GM18498 (cell line): Measurements from ENCODE around the gene NF1.
"Not testable (repeated sequence)": the region's sequence is repeated elsewhere in the genome, so short reads cannot be mapped to it uniquely, and the experiment has no call there.

Source experiments
- ATAC-seq: cut with Tn5 transposase; IDR thresholded peaks from one replicate; pipeline ENCODE4 v1.9.1; 2021; ENCODE audit warnings: mild to moderate bottlenecking, moderate library complexity; ENCODE audit not compliant: unreplicated experiment

NF1 gene

DNA sequence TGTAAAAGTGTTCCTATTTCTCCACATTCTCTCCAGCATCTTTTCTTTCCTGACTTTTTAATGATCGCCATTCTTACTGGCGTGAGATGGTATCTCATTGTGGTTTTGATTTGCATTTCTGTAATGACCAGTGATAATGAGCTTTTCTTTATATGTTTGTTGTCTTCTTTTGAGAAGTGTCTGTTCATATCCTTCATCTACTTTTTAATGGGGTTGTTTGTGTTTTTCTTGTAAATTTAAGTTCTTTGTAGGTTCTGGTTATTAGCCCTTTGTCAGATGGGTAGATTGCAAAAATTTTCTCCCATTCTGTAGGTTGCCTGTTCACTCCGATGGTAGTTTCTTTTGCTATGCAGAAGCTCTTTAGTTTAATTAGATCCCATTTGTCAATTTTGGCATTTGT is 81.4 kb downstream of the NF1 start:
- not testable (repeated sequence) for ATAC-seq

DNA sequence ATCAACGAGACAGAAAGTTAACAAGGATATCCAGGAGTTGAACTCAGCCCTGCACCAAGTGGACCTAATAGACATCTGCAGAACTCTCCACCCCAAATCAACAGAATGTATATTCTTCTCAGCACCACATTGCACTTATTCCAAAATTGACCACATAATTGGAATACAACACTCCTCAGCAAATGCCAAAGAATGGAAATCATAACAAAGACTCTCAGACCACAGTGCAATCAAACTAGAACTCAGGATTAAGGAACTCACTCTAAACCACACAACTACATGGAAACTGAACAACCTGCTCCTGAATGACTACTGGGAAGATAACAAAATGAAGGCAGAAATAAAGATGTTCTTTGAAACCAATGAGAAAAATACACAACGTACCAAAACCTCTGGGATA is 84.2 kb downstream of the NF1 start:
- not testable (repeated sequence) for ATAC-seq

DNA sequence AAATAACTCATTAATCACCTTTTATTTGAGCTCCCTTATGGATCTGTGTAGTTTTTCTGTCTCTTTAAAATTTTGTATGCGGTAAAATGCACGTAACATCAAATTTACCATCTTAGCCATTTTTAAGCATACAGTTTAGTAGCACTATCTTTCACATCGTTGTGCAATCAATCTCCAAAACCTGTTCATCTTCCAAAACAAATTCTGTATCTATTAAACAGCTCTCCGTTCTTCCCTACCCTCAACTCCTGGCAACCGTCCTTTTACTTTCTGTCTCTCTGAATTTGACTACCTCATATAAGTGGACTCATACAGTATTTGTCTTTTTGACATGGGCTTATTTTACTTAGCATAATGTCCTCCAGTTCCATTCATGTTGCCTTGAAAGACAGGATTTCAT is 100.5 kb downstream of the NF1 start:
- no peak for ATAC-seq

DNA sequence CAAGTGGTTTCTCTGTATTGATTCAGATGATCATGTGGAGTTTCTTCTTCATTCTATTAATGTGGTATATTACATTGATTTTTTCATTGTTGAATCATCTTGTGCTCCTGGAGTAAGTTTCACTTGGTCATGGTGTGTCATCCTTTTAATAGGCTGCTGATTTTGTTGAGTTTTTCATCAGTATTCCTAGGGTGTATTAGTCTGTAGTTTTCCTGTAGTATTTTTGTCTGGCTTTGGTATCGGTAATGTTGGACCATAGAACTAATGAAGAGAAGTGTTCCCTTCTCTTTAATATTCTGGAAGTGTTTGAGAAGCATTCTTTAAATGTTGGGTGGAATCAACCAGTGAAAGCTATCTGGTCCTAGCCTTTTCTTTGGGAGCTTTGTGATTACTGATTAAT is 103.2 kb downstream of the NF1 start:
- ATAC-seq = no peak

DNA sequence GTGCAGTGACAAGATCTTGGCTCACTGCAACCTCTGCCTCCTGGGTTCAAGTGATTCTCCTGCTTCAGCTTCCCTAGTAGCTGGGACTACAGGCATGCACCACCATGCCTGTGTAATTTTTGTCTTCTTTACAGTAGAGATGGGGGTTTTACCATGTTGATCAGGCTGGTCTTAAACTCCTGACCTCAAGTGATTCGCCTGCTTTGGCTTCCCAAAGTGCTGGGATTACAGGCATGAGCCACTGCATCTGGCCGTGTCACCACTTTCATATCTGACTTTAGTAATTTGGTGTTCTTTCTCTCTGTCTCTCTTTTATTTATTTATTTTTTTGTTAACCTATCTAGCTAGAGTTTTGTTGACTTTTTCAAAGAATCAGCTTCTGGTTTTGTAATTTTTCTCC is 103.9 kb downstream of the NF1 start:
- ATAC-seq = not testable (repeated sequence)

DNA sequence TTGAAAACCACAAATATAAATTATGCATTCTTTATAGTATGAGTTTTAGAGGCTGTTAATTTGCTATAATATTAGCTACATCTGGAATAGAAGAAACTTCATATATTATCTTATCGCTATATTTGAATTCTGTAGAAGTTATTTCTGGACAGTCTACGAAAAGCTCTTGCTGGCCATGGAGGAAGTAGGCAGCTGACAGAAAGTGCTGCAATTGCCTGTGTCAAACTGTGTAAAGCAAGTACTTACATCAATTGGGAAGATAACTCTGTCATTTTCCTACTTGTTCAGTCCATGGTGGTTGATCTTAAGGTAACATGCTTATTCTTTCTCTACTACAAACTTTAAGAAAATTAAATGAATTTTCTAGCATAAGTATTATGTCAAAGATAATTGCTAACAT is 105.5 kb downstream of the NF1 start:
- ATAC-seq = no peak

DNA sequence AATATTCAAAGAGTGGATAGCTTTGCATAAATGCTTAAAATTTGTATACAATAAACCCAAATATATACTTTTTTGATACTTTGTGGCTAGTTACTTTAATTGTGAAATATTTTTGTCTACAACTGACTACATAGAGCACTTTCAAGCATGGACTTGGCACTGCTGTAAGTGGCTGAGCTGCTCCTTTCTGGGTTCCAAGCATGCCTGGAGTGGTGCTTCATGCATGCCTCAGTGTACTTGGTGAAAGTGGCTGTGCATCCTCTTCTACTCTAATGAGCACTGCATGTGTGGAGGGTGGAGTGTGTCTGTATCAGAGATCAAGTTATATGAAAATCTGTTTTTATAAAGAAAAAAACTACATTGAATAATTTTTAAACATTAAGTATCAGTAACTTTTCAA is 108.2 kb downstream of the NF1 start:
- no peak for ATAC-seq

DNA sequence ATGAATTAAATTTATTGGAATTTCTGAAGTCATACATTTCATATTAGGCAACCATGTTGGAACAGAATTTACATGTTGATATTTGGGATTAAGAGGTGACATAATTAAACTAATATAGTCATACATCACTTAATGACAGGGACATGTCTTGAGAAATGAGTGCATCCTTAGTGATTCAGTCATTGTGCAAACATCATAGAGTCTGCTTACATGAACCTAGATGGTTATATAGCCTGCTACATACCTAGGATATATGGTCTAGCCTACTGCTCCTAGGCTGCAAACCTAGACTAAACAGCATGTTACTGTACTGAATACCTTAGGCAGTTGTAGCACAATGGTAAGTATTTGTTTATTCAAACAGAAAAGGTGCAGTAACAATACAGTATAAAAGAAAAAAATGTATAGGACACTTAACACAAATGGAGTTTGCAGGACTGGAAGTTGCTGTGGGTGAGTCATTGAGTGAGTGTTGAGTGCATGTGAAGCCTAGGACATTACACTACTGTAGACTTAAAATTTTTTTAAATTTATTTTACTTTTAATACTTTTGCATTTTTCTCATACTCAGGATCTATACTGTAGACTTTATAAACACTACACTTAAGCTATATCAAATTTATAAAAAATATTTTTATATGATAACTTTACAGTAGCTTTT is 116.7 kb downstream of the NF1 start:
- no peak for ATAC-seq

DNA sequence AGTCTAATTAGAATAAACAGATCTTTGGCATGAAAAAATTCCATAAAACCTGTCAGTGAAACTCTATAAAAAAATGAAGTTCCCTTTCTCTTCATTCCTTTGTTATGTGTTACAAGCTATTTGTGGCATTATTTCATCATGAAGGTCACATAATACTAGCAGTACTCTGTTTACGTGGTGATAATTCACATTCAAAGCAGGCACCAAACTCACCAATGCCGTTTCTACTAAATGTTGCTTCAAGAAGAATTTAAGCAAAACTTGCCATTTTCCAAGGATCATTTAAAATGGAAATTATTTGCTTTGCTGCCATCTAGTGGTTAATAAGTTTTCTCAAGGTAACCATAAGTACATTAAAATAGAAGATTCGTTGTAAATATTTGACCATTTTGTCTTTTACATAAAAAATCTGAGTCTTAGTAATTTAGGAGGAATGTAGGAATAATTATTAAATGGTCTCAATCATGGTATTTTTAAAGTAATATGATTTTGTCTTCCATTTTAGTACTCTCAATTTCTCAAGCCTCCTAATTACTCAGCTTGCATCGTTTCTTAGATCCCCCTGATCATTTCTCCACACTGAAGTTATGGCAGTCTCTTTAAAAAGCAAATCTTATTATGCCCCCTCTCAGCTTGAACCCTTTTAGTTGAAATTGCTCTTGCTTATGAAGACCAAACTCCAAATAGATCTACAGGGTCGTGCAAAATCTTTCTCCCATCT is 121.4 kb downstream of the NF1 start:
- no peak for ATAC-seq

DNA sequence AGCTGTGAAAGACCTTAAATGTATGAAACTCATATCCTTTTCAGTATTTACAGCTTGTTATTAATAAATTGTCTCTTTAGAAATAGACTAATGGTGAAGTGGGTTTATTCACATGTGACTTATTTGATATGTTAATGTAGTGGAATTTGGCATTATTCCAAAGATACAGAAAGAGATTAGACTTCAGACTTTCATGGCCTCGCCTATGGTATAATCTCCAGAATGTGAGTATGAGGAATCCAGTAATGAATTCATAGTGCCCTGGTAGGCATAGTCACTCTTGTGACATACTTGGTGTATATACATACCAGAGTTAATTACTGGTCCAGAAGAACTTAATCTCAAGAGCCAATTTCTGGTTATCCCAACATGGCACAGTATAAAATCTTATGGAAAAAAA is 129.6 kb downstream of the NF1 start:
- ATAC-seq = no peak

DNA sequence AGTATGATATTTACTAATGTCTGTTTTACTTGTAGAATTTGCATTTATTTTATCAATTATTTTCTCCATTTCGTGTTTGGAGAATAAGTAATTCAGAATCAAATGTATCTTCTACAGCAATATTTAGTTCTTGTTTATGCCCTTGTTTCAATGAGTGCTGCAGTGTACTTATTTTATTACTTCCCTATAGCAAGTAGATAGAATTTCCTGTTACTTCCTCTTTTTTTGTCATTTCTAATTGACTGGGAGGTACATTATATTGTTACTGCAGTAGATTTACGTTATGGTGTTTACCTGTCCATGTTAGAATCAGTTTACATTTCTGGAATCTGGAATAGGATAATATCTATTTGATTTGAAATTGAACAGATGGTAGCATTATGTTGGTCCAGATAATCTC is 131.1 kb downstream of the NF1 start:
- no peak for ATAC-seq

DNA sequence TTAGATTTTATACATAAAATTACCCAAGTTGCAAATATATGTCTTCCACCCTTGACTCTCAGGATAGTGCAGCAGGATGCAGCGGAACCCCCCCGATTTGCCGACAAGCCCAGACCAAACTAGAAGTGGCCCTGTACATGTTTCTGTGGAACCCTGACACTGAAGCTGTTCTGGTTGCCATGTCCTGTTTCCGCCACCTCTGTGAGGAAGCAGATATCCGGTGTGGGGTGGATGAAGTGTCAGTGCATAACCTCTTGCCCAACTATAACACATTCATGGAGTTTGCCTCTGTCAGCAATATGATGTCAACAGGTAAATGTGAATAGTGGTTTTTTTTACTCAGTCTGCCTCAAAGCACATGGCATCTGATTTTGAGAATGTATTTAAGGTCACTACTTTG is 131.6 kb downstream of the NF1 start:
- no peak for ATAC-seq

DNA sequence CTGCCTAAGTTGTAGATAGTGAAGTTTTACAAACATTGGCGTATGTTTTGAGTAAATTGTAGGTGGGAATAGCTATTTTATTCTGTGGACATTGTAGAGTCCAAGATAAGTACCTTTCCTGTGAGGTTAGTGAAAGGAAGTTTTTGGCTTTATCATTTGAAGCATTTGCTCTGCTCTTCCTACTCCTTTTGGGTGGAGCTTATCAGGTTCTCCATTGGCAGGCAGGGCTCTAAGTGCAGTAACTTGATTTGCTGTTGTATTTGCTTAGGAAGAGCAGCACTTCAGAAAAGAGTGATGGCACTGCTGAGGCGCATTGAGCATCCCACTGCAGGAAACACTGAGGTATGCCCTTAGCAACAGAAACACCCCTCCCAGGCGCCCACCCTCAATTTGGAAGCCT is 132.2 kb downstream of the NF1 start:
- no peak for ATAC-seq

DNA sequence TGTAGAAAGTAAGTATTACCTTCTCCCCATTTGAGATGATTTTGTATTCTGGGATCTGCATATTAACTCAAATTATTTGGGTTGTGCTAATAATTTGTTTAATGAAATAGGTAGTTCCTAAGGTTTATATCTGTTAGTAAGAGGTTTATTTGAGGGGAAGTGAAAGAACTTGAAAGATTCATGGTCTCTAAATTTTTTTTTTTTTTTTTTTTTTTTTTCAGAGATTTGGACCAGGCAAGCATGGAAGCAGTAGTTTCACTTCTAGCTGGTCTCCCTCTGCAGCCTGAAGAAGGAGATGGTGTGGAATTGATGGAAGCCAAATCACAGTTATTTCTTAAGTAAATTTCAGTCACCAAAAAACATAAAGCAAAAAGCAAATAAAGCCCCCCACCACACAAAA is 137.1 kb downstream of the NF1 start:
- no peak for ATAC-seq

DNA sequence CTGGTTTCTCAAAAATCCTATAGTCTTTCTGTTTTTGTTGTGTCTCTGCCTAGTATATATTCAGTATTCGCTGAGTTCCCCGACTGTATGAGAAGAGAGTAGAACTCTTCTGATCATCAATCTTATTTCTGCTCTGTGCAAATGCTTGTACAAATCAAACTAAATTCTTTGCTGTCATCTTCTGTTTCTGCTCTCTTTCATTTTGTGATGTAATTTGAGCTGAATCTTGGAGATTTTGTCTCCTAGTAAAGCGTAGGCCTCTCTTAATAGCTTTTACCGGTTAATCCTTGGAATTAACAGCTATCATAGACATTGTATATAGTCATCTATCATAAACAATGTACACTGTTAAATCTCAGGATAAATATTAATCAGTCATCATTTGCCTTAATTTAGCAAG is 140.3 kb downstream of the NF1 start:
- no peak for ATAC-seq

DNA sequence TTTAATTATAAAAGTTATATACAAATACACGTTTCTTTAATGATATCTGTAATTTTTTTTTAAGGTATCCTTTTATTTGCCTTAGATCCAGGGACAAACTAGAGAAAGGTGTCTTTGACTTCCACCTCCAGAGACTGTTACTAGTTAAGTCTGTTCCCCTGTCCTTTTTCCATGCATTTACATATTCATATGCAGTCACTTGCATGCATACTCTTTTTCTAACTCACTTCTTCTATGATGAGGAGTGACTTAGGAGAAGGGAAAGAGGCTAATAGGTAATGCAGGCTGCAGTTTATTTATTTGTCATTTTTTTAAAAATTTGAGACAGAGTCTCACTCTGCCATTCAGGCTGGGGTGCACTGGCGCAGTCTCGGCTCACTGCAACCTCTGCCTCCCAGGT is 141.4 kb downstream of the NF1 start:
- ATAC-seq = no peak

DNA sequence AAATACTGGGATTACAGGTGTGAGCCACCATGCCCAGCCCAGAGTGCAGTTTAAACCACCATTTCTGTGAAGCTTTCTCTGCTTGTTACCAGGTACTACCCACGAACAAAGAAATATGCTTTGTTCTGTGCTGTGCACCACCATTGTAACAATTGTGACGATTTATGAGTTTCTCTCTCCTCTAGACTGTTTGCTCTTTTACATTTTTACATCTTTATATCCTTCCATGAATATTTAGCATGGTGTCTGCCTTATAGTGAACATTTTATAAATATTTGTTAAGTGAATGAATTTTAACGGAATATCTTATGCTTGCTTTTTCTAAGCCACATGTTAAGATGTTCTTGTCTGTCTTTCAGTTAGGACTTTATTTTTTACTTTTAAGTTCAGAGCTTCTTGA is 141.9 kb downstream of the NF1 start:
- ATAC-seq = no peak

DNA sequence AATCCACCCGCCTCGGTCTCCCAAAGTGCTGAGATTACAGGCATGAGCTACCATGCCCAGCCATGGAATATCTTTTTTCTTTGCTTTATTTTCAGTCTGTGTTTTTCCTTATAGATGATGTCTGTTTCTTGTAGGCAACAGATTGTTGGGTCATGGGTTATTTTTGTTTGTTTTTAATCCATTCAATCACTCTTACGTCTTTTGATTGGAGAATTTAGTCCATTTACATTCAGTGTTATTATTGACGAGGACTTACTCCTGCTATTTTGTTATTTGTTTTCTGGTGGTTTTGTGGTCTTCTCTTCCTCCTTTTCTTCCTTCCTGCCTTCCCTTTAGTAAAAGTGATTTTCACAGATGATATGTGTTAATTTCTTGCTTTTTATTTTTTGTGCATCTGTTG is 146.3 kb downstream of the NF1 start:
- ATAC-seq = no peak

DNA sequence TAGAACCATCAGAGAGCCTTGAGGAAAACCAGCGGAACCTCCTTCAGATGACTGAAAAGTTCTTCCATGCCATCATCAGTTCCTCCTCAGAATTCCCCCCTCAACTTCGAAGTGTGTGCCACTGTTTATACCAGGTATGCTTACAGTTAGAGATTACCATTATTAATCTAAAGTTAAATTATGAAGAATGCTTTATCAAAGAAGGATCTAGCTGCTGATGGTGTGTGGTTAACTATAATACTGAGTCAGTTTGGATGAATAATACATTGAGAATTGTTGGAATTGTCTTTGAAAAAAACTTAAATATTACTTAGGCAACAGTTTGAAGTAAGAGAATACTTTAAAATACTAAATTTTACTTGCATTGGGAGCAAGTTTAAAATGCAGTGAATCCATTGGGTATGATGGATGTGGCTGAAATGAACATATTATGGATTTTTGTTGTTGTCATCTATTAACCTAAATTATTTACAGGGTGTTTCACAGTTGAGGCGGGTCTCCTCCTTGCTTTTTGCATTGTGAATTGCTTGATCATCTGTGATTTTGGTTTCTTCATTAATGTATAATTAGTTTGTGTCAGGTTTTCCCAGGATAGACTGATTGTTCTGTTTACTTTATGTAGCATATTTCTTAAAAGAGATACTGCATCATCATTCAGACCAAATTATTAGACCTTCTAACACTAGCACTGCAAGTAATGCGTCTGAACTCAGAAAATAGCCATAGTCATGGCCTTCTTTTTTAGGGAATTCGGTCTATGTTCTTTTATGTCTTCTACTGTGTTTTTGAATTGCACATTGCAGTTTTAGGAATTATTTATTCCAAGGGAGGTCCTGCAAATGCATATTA is 154.4 kb downstream of the NF1 start:
- no peak for ATAC-seq

DNA sequence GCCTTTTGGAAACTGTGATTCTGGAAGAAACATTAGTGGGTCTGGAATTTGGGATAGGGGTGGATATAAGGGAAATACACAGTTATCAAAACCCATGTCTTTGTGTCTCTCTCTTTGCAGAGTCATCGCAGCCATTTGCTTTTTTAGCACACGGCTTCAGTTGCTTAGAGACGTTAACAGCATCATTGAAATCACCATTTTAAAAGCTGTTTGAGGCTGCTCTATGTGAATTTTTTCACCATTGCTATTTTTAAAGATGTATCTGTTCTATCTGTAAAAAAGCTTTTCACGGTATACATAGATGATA is 155.0 kb downstream of the NF1 start:
- no peak for ATAC-seq

DNA sequence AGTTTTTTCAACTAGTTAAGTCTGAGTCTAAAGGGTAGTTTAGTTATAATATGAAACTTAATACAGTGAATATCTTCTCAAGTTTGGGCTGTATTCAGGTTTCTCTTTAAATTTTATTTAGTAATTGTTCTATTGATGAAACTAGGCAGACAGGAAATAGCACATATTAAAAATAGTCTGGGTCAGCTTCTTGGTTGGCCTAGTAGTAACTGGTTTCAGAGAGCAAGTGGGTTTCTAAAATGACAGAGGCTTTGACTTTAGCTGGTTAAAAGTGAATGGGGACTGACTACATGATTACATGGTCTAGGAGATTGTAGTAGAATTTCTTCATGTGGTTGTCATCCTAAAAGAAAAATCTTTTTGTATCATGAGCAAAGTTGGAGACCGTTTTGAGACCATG is 155.5 kb downstream of the NF1 start:
- ATAC-seq = peak; percentile 55
